ENCODE measurements around the gene ARHGAP33. TPM values are rescaled to one million over a fixed set of nuclear protein-coding genes. Genes with fewer than 3 reads are reported as not detected.
A peak's percentile ranks its signal among the peaks of the same experiment; 100 is the strongest.

The ARHGAP33 gene
- polyA plus RNA-seq, 3 donors: 26.4 to 38.7 (median 32.1) TPM

DNA sequence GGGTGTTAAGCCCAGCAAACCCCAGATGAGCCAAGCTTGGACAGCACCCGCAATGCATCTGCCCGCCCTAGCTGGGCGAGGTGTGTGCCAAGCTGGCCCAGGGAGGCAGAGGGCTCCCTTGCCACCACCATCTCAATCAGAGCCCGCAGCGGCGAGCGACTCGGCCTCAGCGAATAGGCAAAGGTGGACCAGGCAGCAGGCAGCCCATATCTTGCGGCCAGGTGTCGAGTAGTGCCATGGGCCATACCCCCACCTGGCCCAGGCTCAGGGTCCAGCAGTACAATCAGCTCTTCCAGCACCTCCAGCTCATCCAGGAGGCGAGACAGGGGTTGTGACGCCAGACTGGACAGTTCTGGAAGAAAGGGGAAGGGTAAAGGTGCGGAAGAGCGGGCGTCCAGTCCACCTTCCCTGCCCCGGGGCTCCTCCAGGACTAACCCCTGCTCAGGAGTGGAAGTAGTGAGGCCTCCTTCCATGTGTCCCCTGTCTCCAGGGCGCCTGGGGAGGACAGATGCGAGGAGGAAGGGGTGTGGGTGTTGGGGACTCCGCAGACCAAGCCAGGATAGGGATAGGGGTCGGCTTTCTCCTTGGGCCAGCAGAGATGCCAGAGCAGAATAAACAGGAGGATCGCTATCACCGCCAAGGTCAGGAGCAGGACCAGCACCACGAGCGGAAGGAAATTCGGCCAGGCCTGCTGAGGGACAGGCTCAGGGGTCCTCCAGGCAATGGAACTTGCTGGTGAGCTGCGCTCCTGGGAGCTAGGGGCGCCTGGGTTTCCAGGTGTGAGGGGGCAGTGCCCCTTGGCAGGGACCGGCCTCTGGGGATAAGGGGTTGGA is 35.9 kb upstream of the ARHGAP33 start:
- no peak for DNase-seq

DNA sequence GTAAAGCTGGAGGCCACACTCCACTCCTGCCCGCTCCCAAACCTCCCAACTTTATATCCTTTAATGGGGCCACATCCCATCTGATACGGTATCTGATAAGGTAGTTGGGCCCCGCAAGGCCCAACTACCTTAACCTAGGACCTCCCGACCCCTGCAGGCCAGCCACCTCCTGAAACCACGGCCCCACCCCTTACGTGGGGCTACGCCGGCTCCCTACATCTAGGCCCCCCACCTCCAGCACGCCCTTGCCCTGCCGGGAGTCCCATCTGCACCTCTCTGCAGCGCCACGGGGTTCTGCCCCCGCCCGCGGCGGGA is 35.3 kb upstream of the ARHGAP33 start:
- no peak for DNase-seq

DNA sequence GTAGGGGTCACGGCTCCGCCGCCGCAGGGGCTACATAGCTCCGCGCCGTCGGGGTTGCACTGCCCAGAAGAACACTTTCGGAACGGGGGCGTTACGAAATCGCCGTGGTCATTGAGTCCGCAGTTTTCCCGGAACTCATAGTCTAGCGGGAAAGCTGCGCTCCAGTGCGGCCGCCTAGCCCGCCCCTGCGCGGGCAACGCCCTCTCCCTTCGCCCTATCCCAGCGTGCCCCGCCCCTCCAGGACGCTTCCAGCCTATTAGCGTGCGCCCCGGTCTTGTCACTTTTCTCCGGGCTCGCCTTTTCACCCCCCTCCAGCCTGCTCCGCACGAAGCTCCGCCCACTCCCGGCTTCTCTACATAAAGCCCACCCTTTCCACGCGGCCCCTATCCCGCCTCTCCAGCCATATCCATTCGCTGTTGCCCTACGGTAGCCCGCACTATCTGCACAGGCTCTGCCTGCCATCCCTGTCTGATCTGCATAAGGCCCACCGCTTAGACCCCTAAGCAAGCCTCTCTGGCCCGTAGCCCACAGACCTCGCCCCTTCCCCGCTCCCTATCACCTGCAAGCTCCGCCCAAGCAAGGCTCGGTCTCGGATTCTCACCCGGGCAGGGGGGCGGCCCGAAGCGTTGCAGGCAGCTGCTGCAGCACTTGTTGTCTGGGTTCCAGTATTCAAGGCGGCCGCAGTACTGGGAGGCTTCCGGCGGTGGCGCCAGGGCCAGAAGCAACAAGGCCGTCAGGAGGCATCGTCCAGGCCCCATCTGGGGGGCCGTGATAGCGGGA is 34.8 kb upstream of the ARHGAP33 start:
- DNase-seq: peak; percentile 98

- DNase-seq: no peak
These were observed 34.2 kb upstream of the ARHGAP33 start for GRCh38 chr19:35741203-35741515.

DNA sequence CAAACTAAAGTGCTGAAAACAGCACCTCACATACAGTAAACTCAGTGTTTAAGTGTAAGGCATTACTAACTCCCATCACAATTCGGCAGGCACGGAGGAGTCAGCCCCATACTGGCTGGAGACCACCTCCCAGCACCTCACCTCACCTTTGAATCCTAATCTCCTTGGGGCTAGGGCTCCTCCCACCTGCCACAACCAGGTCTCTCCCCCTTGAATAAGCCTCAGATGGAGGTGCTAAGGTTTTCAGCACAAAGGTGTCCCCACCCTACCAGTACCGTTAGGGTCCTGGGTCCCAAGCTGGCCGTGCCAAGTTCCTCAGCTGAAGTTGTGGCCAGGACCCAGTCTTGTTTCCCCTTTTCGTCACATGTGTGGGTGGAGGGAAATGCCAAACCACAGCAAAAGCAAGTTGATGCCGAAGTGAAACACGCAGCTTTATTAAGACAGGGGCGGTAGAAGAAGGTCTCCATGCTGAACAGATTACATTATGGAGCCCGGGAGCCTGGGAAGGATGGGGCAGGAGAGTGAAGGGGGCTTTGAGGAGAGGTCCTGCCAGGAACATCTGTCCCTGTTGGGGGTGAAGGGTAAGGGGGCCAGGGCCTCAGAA is 33.1 kb upstream of the ARHGAP33 start, which contains the start of gene IGFLR1:
Gene IGFLR1 (minus strand): TSS at position 332 of the 604 bp plus-strand sequence. CDS start 1,272 bp downstream, outside the sequence.
- no peak for DNase-seq

GRCh38 chr19:35743640-35744429 is 31.5 kb upstream of the ARHGAP33 start:
- DNase-seq: no peak

- DNase-seq: peak; percentile 97
These were observed 30.7 kb upstream of the ARHGAP33 start for GRCh38 chr19:35744430-35745327.

GRCh38 chr19:35745328-35746086 is 29.9 kb upstream of the ARHGAP33 start, which contains the start of the genes PSENEN and U2AF1L4:
Gene PSENEN, plus strand, starts transcription at chr19:35745651. Its CDS starts 280 bp downstream, at chr19:35745931.
Gene U2AF1L4, minus strand, starts transcription at chr19:35745418. Its CDS starts 27 bp downstream, at chr19:35745391.
- peak; percentile 99 for DNase-seq

GRCh38 chr19:35746087-35746462 is 29.3 kb upstream of the ARHGAP33 start:
- no peak for DNase-seq

- DNase-seq: no peak
These were observed 28.8 kb upstream of the ARHGAP33 start for GRCh38 chr19:35746531-35746930.

GRCh38 chr19:35748106-35749020 is 27.0 kb upstream of the ARHGAP33 start, which contains the start of gene LIN37:
Gene LIN37, plus strand, starts transcription at chr19:35748576. Its CDS starts 149 bp downstream, at chr19:35748725.
- peak; percentile 99 for DNase-seq

DNA sequence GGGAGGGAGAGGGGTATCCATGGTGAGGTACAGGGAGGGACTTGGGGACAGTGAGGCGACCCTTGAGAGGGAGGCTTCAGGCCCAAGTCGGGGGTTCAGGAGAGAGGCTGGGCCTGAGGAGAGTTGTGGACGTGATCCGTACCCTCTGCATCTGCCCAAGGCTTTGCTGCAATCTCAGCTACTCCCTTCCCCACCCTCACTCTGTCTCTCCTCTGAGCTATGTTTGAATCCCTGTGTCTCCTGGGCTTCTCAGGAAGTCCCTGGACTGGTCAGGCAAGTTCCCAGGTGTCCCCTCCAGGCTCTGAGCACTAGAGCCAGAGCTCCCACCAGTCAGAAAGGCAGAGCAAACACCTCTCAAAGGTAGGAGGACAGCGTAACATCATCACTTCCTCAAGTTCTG is 25.2 kb upstream of the ARHGAP33 start:
- DNase-seq: no peak

- DNase-seq: no peak
These were observed 23.3 kb upstream of the ARHGAP33 start for GRCh38 chr19:35751839-35752745.

GRCh38 chr19:35752746-35753350 is 22.5 kb upstream of the ARHGAP33 start:
- no peak for DNase-seq

GRCh38 chr19:35753634-35754369 is 21.6 kb upstream of the ARHGAP33 start:
- no peak for DNase-seq

DNA sequence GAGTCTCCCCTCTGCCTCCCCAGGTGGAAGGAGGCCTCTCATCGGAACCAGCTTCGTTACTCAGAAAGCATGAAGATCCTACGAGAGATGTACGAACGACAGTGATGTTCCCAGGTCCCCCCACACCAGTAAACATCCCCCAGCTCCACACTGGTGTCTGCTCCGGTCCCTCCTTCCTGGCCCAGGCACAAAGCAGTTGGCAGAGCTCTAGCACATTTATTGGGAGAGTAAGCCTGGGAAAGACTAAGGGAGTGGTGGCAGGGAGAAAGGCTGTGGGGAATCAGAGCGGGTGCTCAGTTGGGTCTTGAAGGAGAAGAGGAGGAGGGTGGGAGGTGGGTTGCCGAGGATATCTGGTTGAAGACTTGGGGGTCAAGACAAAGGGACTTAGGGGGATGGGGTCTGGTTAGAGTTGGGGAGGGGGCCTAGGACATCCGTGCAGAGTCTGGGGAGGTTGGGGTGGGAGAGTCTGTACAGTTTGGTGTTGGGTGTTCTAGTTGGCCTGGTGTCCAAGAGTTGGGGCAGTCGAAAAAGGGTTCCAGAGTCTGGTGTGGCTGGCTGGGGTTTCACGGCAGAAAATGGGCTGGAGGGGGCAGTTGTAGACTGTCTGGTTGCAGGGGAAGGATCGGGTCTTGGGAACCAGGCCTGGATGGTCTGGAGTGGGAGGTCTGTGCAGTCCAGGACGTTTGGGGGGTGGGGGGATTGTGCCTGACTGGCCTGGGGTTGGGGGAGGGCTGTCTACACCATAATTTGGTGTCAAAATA is 20.8 kb upstream of the ARHGAP33 start:
- no peak for DNase-seq
